Upper lobe of right lung (tissue), 1 donor: Measurements from ENCODE around the gene NCR3LG1. TPM values are rescaled to one million over a fixed set of nuclear protein-coding genes. Genes with fewer than 3 reads are reported as not detected.

ENCODE experiments used
- ATAC-seq: fragments of 200-7000 bp; cut with Tn5 transposase; one replicate; pipeline ENCODE4 v1.9.1; 2020; ENCODE audit warnings: mild to moderate bottlenecking, moderate library complexity
- DNase-seq: peaks from one replicate; pipeline ENCODE4 v3.0.0-alpha.2; 2020
- H3K27ac ChIP-seq: fragments of 200-600 bp; one replicate; pipeline ENCODE4 v1.8.0; 2022
- H3K27me3 ChIP-seq: fragments of 200-600 bp; one replicate; pipeline ENCODE4 v1.8.0; 2022; ENCODE audit warnings: mild to moderate bottlenecking
- H3K36me3 ChIP-seq: fragments of 200-600 bp; one replicate; pipeline ENCODE4 v1.8.0; 2022
- H3K4me1 ChIP-seq: fragments of 200-600 bp; one replicate; pipeline ENCODE4 v1.8.0; 2022
- H3K4me3 ChIP-seq: fragments of 200-600 bp; one replicate; pipeline ENCODE4 v1.8.0; 2022; ENCODE audit warnings: mild to moderate bottlenecking
- H3K9me3 ChIP-seq: fragments of 200-600 bp; one replicate; pipeline ENCODE4 v1.8.0; 2022
- CTCF ChIP-seq: fragments of 200-600 bp; IDR thresholded peaks from one replicate; pipeline ENCODE4 v1.8.0; 2022; ENCODE audit warnings: antibody characterized with exemption
- intact Hi-C: fragments of 100-400 bp; cut with DNase I; formaldehyde crosslinking; loops from one replicate; pipeline ENCODE4 v1.11.0; 2022
- total RNA-seq: library from RNA; stranded (reverse); fragmentation: NEBNext Ultra II Directional; extraction: Animal tissue kit (Norgen Biotek cat#: 25700); gene quantifications from one replicate; pipeline ENCODE4 v1.2.1, GENCODE V29; 2021
- donor health status: DM: no; HTN: yes; CAD: no; lungs with severe emphysema.

NCR3LG1 gene
- total RNA-seq, 1 donor from 2014 or later, result 5.6 TPM

DNA sequence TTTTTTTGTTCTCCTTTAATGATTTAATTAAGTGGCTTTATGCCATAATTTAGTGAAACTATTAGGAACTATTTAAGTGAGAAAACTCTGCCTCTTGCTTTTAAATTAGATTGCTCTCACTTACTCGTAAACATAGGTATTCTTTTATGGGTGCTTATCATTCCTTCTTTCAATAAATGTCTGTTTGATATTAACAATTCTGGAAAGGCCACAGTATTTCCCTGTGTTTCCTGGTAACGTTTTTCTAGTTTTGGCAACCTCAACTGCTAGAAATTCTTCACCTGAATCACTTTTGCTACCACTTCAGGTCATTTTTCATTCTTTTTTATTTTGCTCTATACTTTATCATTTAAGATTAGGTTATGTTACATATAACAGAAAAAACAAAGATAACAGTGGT, 19.9 kb upstream of the NCR3LG1 start:
- ATAC-seq (no peak), DNase-seq (no peak)
- no peak overlapping the region for H3K27ac ChIP-seq
- H3K36me3 ChIP-seq, result peaks cover 11% of the 10 kb centered on the region
- H3K27me3 ChIP-seq, result no peaks in the 10 kb centered on the region
- no peak for TF ChIP-seq CTCF
- no peak overlapping the region for H3K4me3 ChIP-seq
- H3K4me1 ChIP-seq, result no peaks in the 10 kb centered on the region
- no peaks in the 10 kb centered on the region for H3K9me3 ChIP-seq
- intact Hi-C loops, result no loop called here

GRCh38 chr11:17333799-17334586, 17.6 kb upstream of the NCR3LG1 start:
- intact Hi-C loops, result no loop called here
- no peak for TF ChIP-seq CTCF
- Histone ChIP-seq H3K27me3 (no peaks in the 10 kb centered on the region), H3K4me1 (no peaks in the 10 kb centered on the region), H3K4me3 (no peak overlapping the region), H3K27ac (no peak overlapping the region), H3K36me3 (peaks cover 11% of the 10 kb centered on the region), H3K9me3 (no peaks in the 10 kb centered on the region)
- no peak for DNase-seq
- no peak for ATAC-seq

DNA sequence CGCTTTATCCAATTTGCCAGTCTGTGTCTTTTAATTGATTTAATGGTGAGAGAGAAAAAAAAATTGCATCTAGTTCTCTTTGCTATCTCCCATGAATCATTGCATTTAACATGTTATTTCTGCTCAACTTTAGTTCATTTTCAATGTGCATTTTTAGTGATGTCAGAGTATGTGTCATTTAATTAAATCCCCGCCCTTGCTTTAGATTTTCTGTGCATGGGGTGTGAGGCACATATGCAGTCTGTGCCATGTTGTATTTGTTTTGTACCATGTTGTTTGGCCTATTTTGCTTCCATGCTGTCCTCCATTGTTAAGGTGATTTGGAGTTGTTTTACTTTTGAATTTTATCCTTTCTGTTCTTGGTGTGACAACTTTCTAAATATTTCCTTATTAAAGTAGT, 8.3 kb upstream of the NCR3LG1 start:
- DNase-seq, result no peak
- Histone ChIP-seq H3K9me3 (no peaks in the 10 kb centered on the region), H3K27me3 (no peaks in the 10 kb centered on the region), H3K36me3 (no peaks in the 10 kb centered on the region), H3K27ac (no peak overlapping the region), H3K4me3 (no peak overlapping the region), H3K4me1 (no peaks in the 10 kb centered on the region)
- intact Hi-C loops, result no loop called here
- no peak for ATAC-seq
- TF ChIP-seq CTCF, result no peak

DNA sequence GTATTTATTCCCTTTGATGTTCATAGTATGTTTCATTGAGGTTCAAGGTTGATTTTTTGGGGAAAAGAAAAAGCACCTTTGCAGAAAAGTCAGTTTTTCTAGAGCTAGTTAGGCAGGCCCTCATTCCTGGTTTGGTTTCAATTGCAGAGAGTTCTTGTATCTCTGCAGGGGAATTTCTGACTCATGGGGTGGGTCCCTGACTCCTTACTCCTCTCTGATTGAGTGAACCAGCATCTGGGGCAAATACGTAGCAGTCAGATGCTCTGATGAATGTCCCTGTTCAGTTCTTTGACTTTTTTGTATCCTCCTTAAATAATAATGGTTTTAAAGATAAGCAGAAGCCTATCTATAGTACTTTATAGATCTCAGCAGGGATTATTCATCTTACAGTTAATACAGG, 7.7 kb upstream of the NCR3LG1 start:
- Histone ChIP-seq H3K4me3 (no peak overlapping the region), H3K4me1 (no peaks in the 10 kb centered on the region), H3K27ac (no peak overlapping the region), H3K9me3 (no peaks in the 10 kb centered on the region), H3K27me3 (no peaks in the 10 kb centered on the region), H3K36me3 (no peaks in the 10 kb centered on the region)
- no peak for ATAC-seq
- no peak for TF ChIP-seq CTCF
- intact Hi-C loops, result no loop called here
- no peak for DNase-seq

DNA sequence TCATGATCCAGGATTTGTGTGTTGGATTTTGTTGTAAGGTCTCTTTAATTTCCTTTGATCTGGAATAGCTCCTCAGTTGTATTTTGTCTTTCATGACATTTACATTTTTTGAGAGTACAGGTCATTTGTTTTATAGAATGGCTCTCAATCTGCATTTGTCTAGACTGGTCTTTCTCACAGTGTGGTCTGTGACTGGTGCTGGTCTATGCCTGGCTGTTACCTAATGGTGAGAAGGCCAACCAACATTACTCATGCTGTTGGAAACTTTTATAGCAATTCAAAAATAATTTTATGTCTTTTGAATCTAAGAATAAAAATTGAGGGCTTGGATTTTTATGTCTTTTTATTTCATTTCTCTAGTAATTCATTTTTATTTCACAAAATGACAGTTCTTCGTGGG, 3.9 kb upstream of the NCR3LG1 start:
- ATAC-seq (no peak), DNase-seq (no peak)
- no peak for TF ChIP-seq CTCF
- peaks cover 8% of the 10 kb centered on the region for H3K4me1 ChIP-seq
- H3K27ac ChIP-seq, result no peak overlapping the region
- H3K27me3 ChIP-seq, result no peaks in the 10 kb centered on the region
- no peaks in the 10 kb centered on the region for H3K9me3 ChIP-seq
- intact Hi-C loops, result no loop called here
- H3K4me3 ChIP-seq, result no peak overlapping the region
- H3K36me3 ChIP-seq, result no peaks in the 10 kb centered on the region
